HepG2 (cell line): ENCODE measurements around the gene PLEKHO1. TPM values are rescaled to one million over a fixed set of nuclear protein-coding genes. Genes with fewer than 3 reads are reported as not detected.

Experiments used
- ATAC-seq: fragments of 200-7000 bp; cut with Tn5 transposase; 3 replicates; pipeline ENCODE4 v1.9.1; 2020; ENCODE audit warnings: mild to moderate bottlenecking, moderate library complexity
- BruUV-seq: library from RNA; stranded (reverse); fragments of 400-500 nt; replicated peaks from 2 replicates; lab custom pipeline; 2021; lab: Mats Ljungman, UMichigan
- CTCF ChIA-PET: fragments of 300-600 bp; formaldehyde crosslinking; extraction: SDS; loops from one replicate; lab custom pipeline; 2021; ENCODE audit warnings: low total read pairs, inconsistent platforms, low intra/inter-chr PET ratio; lab: Yijun Ruan, JAX
- POLR2A ChIA-PET: fragments of 350-600 bp; sonication (Branson Sonifier 250); formaldehyde crosslinking; loops from one replicate; lab custom pipeline; 2020; ENCODE audit warnings: antibody characterized with exemption, inconsistent platforms; lab: Yijun Ruan, JAX
- DNase-seq: peaks from one replicate; pipeline ENCODE4 v3.0.0-alpha.2; 2015; ENCODE audit warnings: low spot score
- FAIRE-seq: peaks from 3 replicates; lab custom pipeline; 2011; peaks lifted over from hg19 to GRCh38; lab: Jason Lieb, UNC
- H2AFZ ChIP-seq: one replicate; pipeline ENCODE4 v1.6.1; 2011; ENCODE audit warnings: low read length, inconsistent platforms
- H3K27ac ChIP-seq: fragments of 300-600 bp; 3 replicates; pipeline ENCODE4 v1.8.0; 2011; ENCODE audit warnings: mixed run types, mild to moderate bottlenecking, mixed read lengths, low read length, inconsistent platforms; ENCODE audit not compliant: insufficient read depth; ENCODE audit errors: extremely low read length
- H3K27me3 ChIP-seq, 2 experiments: fragments of 200-600 bp in 1 of 2; 2 replicates in 1 of 2; 3 replicates in 1 of 2; pipeline versions ENCODE4 v1.6.0 to v1.8.0; 2011; ENCODE audit warnings: low read length in 2 of 2, mild to moderate bottlenecking in 2 of 2, moderate library complexity in 2 of 2, inconsistent platforms in 1 of 2; ENCODE audit not compliant: insufficient read depth in 2 of 2, control insufficient read depth in 1 of 2
- H3K36me3 ChIP-seq, 2 experiments: fragments of 200-600 bp in 1 of 2; replicated peaks in 1 of 2; 2 replicates in 1 of 2; 3 replicates in 1 of 2; pipeline versions ENCODE4 v1.5.1 to v1.8.0; 2011; ENCODE audit warnings: low read length in 2 of 2, inconsistent platforms in 1 of 2; ENCODE audit not compliant: insufficient read depth in 2 of 2, control insufficient read depth in 1 of 2
- H3K4me1 ChIP-seq: 2 replicates; pipeline ENCODE4 v1.5.1; 2012; ENCODE audit warnings: low read length, inconsistent platforms; ENCODE audit not compliant: insufficient read depth
- H3K4me2 ChIP-seq: 2 replicates; pipeline ENCODE4 v1.6.0; 2011; ENCODE audit warnings: low read depth, low read length, inconsistent platforms
- H3K4me3 ChIP-seq, 3 experiments: fragments of 200-600 bp in 1 of 3; sonication (generic), shearing (Covaris generic) in 1 of 3; replicated peaks in 1 of 3; 2 replicates each; pipeline ENCODE4 v1.5.1; 2011 to 2016; ENCODE audit warnings: low read length in 3 of 3, inconsistent platforms in 2 of 3, low read depth in 2 of 3, mild to moderate bottlenecking in 2 of 3, control low read depth in 1 of 3, mixed read lengths in 1 of 3; ENCODE audit not compliant: insufficient read depth in 1 of 3
- H3K79me2 ChIP-seq: one replicate; pipeline ENCODE4 v1.6.1; 2011; ENCODE audit warnings: low read length, inconsistent platforms; ENCODE audit not compliant: insufficient read depth
- H3K9ac ChIP-seq: 2 replicates; pipeline ENCODE4 v1.6.0; 2011; ENCODE audit warnings: mild to moderate bottlenecking, low read depth, low read length, inconsistent platforms; ENCODE audit not compliant: insufficient read depth
- H3K9me3 ChIP-seq: 2 replicates; pipeline ENCODE4 v1.5.1; 2012; ENCODE audit warnings: mild to moderate bottlenecking, low read length
- H4K20me1 ChIP-seq: 2 replicates; pipeline ENCODE4 v1.6.0; 2011; ENCODE audit warnings: inconsistent platforms, mild to moderate bottlenecking, low read length, moderate library complexity; ENCODE audit not compliant: insufficient read depth
- ATF7-NPFF ChIP-seq: sonication (generic); formaldehyde crosslinking; IDR thresholded peaks from 2 replicates; pipeline ENCODE4 v1.8.1; 2023; ENCODE audit warnings: mild to moderate bottlenecking, low read depth, missing genetic modification reagents, moderate library complexity
- CHD2 ChIP-seq: IDR thresholded peaks from 2 replicates; pipeline ENCODE4 v1.6.1; 2011; ENCODE audit warnings: low read depth, low read length, improper control_type of control experiment
- HNF4G ChIP-seq, 2 experiments: sonication (generic) in 1 of 2; formaldehyde crosslinking in 1 of 2; IDR thresholded peaks; 2 replicates each; pipeline versions ENCODE4 v1.4.0 to v1.6.1; 2011 to 2020; ENCODE audit warnings: borderline replicate concordance in 2 of 2, low read depth in 2 of 2, mild to moderate bottlenecking in 2 of 2, low read length in 1 of 2, missing genetic modification reagents in 1 of 2, moderate library complexity in 1 of 2
- MIXL1 ChIP-seq: IDR thresholded peaks from 2 replicates; pipeline ENCODE4 v1.6.1; 2016
- PCBP1 ChIP-seq: fragments of 200-400 bp; formaldehyde crosslinking; IDR thresholded peaks from 2 replicates; pipeline ENCODE4 v1.6.1; 2017; ENCODE audit warnings: mild to moderate bottlenecking, low read depth, low read length, borderline replicate concordance
- SALL2 ChIP-seq: sonication (generic); formaldehyde crosslinking; IDR thresholded peaks from 2 replicates; pipeline ENCODE4 v1.8.1; 2023; ENCODE audit warnings: mild to moderate bottlenecking, missing genetic modification reagents, inconsistent platforms
- ZBTB42 ChIP-seq: sonication (generic); formaldehyde crosslinking; IDR thresholded peaks from 2 replicates; pipeline ENCODE4 v1.5.0; 2020; ENCODE audit warnings: mild to moderate bottlenecking, missing genetic modification reagents
- ZNF317 ChIP-seq: sonication (generic); formaldehyde crosslinking; IDR thresholded peaks from 2 replicates; pipeline ENCODE4 v1.5.0; 2020; ENCODE audit warnings: mild to moderate bottlenecking, missing genetic modification reagents
- ZNF451 ChIP-seq: sonication (generic); formaldehyde crosslinking; IDR thresholded peaks from 2 replicates; pipeline ENCODE4 v1.5.0; 2020; ENCODE audit warnings: mild to moderate bottlenecking, missing genetic modification reagents
- ZNF460 ChIP-seq: sonication (generic); formaldehyde crosslinking; IDR thresholded peaks from 2 replicates; pipeline ENCODE4 v1.5.1; 2020; ENCODE audit warnings: missing genetic modification reagents, mild to moderate bottlenecking, borderline replicate concordance
- WGBS: methylation state at CpG from one replicate; pipeline ENCODE4 v1.1.6; 2017; ENCODE audit warnings: low lambda C conversion rate; 5-methylcytosine and 5-hydroxymethylcytosine counted together
- in situ Hi-C: cut with HindIII; loops from 2 replicates; pipeline ENCODE4 v1.10.0; 2017; ENCODE audit warnings: low pct_unique_long_range_greater_than_20kb; ENCODE audit not compliant: extremely low pct_ligation_motif_present
- intact Hi-C: fragments of 100-400 bp; cut with micrococcal nuclease; formaldehyde crosslinking; loops from one replicate; pipeline ENCODE4 v1.10.0; 2022; ENCODE audit not compliant: unreplicated experiment
- polyA plus RNA-seq, 8 experiments: library from polyadenylated mRNA; depleted of rRNA in 3 of 8; stranded (reverse) in 7 of 8; unstranded in 1 of 8; fragments of >200 nt; fragmentation: Illumina TruSeq in 4 of 8; extraction: Trizol in 4 of 8; gene quantifications; 2 replicates each; pipeline versions ENCODE4 v1.2.1 to v1.2.3, GENCODE V29; 2011 to 2016; ENCODE audit warnings: low read depth in 4 of 8, missing spikeins in 1 of 8, mixed read lengths in 1 of 8; ENCODE audit not compliant: insufficient read depth in 1 of 8
- total RNA-seq, 5 experiments: library from RNA; depleted of rRNA; stranded (reverse); fragments of >200 nt; fragmentation: Illumina TruSeq; extraction: Trizol; gene quantifications; 2 replicates each; pipeline ENCODE4 v1.2.3, GENCODE V29; 2016; ENCODE audit warnings: low read depth in 1 of 5
- TF ChIP-seq, protein P1 (sequence below): sonication (generic); formaldehyde crosslinking; IDR thresholded peaks from 2 replicates; pipeline ENCODE4 v1.4.0; 2020; ENCODE audit warnings: missing genetic modification reagents, borderline replicate concordance
- TF ChIP-seq, protein P2 (sequence below): sonication (generic); formaldehyde crosslinking; IDR thresholded peaks from 2 replicates; pipeline ENCODE4 v1.4.0; 2020; ENCODE audit warnings: missing genetic modification reagents
- TF ChIP-seq, protein P3 (sequence below): sonication (generic); formaldehyde crosslinking; IDR thresholded peaks from 2 replicates; pipeline ENCODE4 v1.8.0; 2022; ENCODE audit warnings: mild to moderate bottlenecking, missing genetic modification reagents, moderate library complexity
- TF ChIP-seq, protein P4 (sequence below): sonication (generic); formaldehyde crosslinking; conservative IDR thresholded peaks from 2 replicates; pipeline ENCODE4 v1.8.0; 2022; ENCODE audit warnings: low read depth, missing genetic modification reagents

Gene PLEKHO1
- total and polyA plus RNA-seq, 2 of the 13 experiments (the other 11 are each of a cell fraction or from before 2014, with no cell fraction given): 9.8 to 10.1 TPM

DNA sequence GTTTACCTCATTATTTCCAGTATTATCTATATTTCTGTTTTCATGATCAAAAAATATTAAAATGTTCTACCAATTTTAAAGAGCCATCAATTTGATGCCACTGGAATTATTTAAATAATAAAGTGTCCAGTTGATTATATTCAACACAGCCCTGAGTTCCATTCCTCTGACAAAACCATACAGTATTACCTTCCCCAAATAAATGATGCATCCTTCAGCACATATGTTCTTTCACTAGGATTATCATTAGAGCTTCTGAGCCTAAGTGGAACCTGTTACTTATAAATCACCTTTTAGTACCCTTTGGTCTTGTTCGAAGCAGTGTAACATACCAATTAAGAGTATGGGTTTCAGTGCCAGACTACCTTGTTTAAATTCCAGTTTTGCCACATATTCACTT lies 17.3 kb upstream of the PLEKHO1 start:
- H3K27ac ChIP-seq: no peak overlapping the region
- no peaks in the 10 kb centered on the region for H3K9me3 ChIP-seq
- WGBS: 100% methylated on average over 1 of the region's 1 CpG
- no peak for FAIRE-seq
- in situ Hi-C loops (no loop called here), intact Hi-C loops (no loop called here)
- H3K4me2 ChIP-seq: no peak overlapping the region
- H3K79me2 ChIP-seq: no peaks in the 10 kb centered on the region
- POLR2A ChIA-PET: no interaction called here
- ATAC-seq: no peak
- CTCF ChIA-PET: no interaction called here
- no peak overlapping the region for H2AFZ ChIP-seq
- H4K20me1 ChIP-seq: no peaks in the 10 kb centered on the region
- H3K9ac ChIP-seq: no peak overlapping the region
- H3K36me3 ChIP-seq: no peaks in the 10 kb centered on the region
- H3K27me3 ChIP-seq: no peaks in the 10 kb centered on the region
- no TSS peak for BruUV-seq
- H3K4me3 ChIP-seq: no peak overlapping the region
- no peaks in the 10 kb centered on the region for H3K4me1 ChIP-seq
- no peak for DNase-seq
- TF ChIP-seq ZBTB42 (CRISPR knock-in tag) (no peak), ZNF317 (no peak), PCBP1 (no peak), HNF4G (IDR thresholded peaks at IDR 0.05; ENCODE audit: borderline replicate concordance, low read depth, low read length) (no peak), HNF4G (CRISPR knock-in tag; IDR thresholded peaks at IDR 0.05; ENCODE audit: borderline replicate concordance, low read depth) (no peak), MIXL1 (CRISPR knock-in tag) (no peak), CHD2 (no peak), ZNF451 (no peak), ATF7-NPFF (no peak), SALL2 (CRISPR knock-in tag) (no peak), ZNF460 (CRISPR knock-in tag) (no peak)
- TF ChIP-seq, protein P1, sequence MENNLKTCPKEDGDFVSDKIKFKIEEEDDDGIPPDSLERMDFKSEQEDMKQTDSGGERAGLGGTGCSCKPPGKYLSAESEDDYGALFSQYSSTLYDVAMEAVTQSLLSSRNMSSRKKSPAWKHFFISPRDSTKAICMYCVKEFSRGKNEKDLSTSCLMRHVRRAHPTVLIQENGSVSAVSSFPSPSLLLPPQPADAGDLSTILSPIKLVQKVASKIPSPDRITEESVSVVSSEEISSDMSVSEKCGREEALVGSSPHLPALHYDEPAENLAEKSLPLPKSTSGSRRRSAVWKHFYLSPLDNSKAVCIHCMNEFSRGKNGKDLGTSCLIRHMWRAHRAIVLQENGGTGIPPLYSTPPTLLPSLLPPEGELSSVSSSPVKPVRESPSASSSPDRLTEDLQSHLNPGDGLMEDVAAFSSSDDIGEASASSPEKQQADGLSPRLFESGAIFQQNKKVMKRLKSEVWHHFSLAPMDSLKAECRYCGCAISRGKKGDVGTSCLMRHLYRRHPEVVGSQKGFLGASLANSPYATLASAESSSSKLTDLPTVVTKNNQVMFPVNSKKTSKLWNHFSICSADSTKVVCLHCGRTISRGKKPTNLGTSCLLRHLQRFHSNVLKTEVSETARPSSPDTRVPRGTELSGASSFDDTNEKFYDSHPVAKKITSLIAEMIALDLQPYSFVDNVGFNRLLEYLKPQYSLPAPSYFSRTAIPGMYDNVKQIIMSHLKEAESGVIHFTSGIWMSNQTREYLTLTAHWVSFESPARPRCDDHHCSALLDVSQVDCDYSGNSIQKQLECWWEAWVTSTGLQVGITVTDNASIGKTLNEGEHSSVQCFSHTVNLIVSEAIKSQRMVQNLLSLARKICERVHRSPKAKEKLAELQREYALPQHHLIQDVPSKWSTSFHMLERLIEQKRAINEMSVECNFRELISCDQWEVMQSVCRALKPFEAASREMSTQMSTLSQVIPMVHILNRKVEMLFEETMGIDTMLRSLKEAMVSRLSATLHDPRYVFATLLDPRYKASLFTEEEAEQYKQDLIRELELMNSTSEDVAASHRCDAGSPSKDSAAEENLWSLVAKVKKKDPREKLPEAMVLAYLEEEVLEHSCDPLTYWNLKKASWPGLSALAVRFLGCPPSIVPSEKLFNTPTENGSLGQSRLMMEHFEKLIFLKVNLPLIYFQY (CRISPR knock-in tag): no peak
- TF ChIP-seq, protein P2, sequence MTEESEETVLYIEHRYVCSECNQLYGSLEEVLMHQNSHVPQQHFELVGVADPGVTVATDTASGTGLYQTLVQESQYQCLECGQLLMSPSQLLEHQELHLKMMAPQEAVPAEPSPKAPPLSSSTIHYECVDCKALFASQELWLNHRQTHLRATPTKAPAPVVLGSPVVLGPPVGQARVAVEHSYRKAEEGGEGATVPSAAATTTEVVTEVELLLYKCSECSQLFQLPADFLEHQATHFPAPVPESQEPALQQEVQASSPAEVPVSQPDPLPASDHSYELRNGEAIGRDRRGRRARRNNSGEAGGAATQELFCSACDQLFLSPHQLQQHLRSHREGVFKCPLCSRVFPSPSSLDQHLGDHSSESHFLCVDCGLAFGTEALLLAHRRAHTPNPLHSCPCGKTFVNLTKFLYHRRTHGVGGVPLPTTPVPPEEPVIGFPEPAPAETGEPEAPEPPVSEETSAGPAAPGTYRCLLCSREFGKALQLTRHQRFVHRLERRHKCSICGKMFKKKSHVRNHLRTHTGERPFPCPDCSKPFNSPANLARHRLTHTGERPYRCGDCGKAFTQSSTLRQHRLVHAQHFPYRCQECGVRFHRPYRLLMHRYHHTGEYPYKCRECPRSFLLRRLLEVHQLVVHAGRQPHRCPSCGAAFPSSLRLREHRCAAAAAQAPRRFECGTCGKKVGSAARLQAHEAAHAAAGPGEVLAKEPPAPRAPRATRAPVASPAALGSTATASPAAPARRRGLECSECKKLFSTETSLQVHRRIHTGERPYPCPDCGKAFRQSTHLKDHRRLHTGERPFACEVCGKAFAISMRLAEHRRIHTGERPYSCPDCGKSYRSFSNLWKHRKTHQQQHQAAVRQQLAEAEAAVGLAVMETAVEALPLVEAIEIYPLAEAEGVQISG (CRISPR knock-in tag): no peak
- TF ChIP-seq, protein P3, sequence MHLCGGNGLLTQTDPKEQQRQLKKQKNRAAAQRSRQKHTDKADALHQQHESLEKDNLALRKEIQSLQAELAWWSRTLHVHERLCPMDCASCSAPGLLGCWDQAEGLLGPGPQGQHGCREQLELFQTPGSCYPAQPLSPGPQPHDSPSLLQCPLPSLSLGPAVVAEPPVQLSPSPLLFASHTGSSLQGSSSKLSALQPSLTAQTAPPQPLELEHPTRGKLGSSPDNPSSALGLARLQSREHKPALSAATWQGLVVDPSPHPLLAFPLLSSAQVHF: no peak
- TF ChIP-seq, protein P4, sequence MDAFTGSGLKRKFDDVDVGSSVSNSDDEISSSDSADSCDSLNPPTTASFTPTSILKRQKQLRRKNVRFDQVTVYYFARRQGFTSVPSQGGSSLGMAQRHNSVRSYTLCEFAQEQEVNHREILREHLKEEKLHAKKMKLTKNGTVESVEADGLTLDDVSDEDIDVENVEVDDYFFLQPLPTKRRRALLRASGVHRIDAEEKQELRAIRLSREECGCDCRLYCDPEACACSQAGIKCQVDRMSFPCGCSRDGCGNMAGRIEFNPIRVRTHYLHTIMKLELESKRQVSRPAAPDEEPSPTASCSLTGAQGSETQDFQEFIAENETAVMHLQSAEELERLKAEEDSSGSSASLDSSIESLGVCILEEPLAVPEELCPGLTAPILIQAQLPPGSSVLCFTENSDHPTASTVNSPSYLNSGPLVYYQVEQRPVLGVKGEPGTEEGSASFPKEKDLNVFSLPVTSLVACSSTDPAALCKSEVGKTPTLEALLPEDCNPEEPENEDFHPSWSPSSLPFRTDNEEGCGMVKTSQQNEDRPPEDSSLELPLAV (CRISPR knock-in tag): no peak
